ENCODE data around the gene IL22RA1.

Gene IL22RA1

GRCh38 chr1:24096739-24097103 lies 46.2 kb downstream of the IL22RA1 start:
- Histone ChIP-seq H3K9me3 (ENCODE audit: control insufficient read depth, insufficient read depth, low read length) (no peaks in the 10 kb centered on the region), H3K27me3 (ENCODE audit: control insufficient read depth, insufficient read depth, low read length) (no peaks in the 10 kb centered on the region), H3K36me3 (ENCODE audit: control insufficient read depth, insufficient read depth, low read length) (no peaks in the 10 kb centered on the region), H3K4me3 (ENCODE audit: low read length) (no peak overlapping the region), H3K27ac (ENCODE audit: low read length) (no peak overlapping the region), H3K4me1 (ENCODE audit: control insufficient read depth, insufficient read depth, low read length) (no peaks in the 10 kb centered on the region; the same call in 1 of the 2 replicates)
- no peak for DNase-seq (ENCODE audit: low read depth, low spot score)
- WGBS (ENCODE audit: insufficient coverage, insufficient read length), result no CpG with 5 or more reads among the region's 5 CpGs

- no peak for DNase-seq (ENCODE audit: low read depth, low spot score)
- no peaks in the 10 kb centered on the region; the same call in 1 of the 2 replicates for H3K4me1 ChIP-seq (ENCODE audit: control insufficient read depth, insufficient read depth, low read length)
- H3K4me3 ChIP-seq (ENCODE audit: low read length), result no peak overlapping the region
- no CpG with 5 or more reads among the region's 8 CpGs for WGBS (ENCODE audit: insufficient coverage, insufficient read length)
- no peak overlapping the region for H3K27ac ChIP-seq (ENCODE audit: low read length)
- H3K27me3 ChIP-seq (ENCODE audit: control insufficient read depth, insufficient read depth, low read length), result no peaks in the 10 kb centered on the region
- no peaks in the 10 kb centered on the region for H3K36me3 ChIP-seq (ENCODE audit: control insufficient read depth, insufficient read depth, low read length)
- no peaks in the 10 kb centered on the region for H3K9me3 ChIP-seq (ENCODE audit: control insufficient read depth, insufficient read depth, low read length)
Observed at GRCh38 chr1:24096009-24096738, 46.8 kb downstream of the IL22RA1 start.

GRCh38 chr1:24095140-24095859 lies 47.6 kb downstream of the IL22RA1 start:
- Histone ChIP-seq H3K27me3 (ENCODE audit: control insufficient read depth, insufficient read depth, low read length) (no peaks in the 10 kb centered on the region), H3K4me1 (ENCODE audit: control insufficient read depth, insufficient read depth, low read length) (no peaks in the 10 kb centered on the region; the same call in 1 of the 2 replicates), H3K4me3 (ENCODE audit: low read length) (no peak overlapping the region), H3K27ac (ENCODE audit: low read length) (no peak overlapping the region), H3K36me3 (ENCODE audit: control insufficient read depth, insufficient read depth, low read length) (no peaks in the 10 kb centered on the region), H3K9me3 (ENCODE audit: control insufficient read depth, insufficient read depth, low read length) (no peaks in the 10 kb centered on the region)
- WGBS (ENCODE audit: insufficient coverage, insufficient read length), result no CpG with 5 or more reads among the region's 14 CpGs
- DNase-seq (ENCODE audit: low read depth, low spot score), result no peak

GRCh38 chr1:24094554-24094953 lies 48.4 kb downstream of the IL22RA1 start:
- no peaks in the 10 kb centered on the region; the same call in 1 of the 2 replicates for H3K4me1 ChIP-seq (ENCODE audit: control insufficient read depth, insufficient read depth, low read length)
- DNase-seq (ENCODE audit: low read depth, low spot score), result no peak
- no peaks in the 10 kb centered on the region for H3K9me3 ChIP-seq (ENCODE audit: control insufficient read depth, insufficient read depth, low read length)
- H3K4me3 ChIP-seq (ENCODE audit: low read length), result no peak overlapping the region
- no peaks in the 10 kb centered on the region for H3K27me3 ChIP-seq (ENCODE audit: control insufficient read depth, insufficient read depth, low read length)
- H3K36me3 ChIP-seq (ENCODE audit: control insufficient read depth, insufficient read depth, low read length), result no peaks in the 10 kb centered on the region; the same call in 1 of the 2 replicates
- H3K27ac ChIP-seq (ENCODE audit: low read length), result no peak overlapping the region
- no CpG with 5 or more reads among the region's 5 CpGs for WGBS (ENCODE audit: insufficient coverage, insufficient read length)

- H3K27ac ChIP-seq (ENCODE audit: low read length), result no peak overlapping the region
- H3K27me3 ChIP-seq (ENCODE audit: control insufficient read depth, insufficient read depth, low read length), result no peaks in the 10 kb centered on the region
- no CpG with 5 or more reads among the region's 9 CpGs for WGBS (ENCODE audit: insufficient coverage, insufficient read length)
- peaks cover 2% of the 10 kb centered on the region; the same call in 1 of the 2 replicates for H3K4me1 ChIP-seq (ENCODE audit: control insufficient read depth, insufficient read depth, low read length)
- DNase-seq (ENCODE audit: low read depth, low spot score), result no peak
- no peak overlapping the region for H3K4me3 ChIP-seq (ENCODE audit: low read length)
- no peaks in the 10 kb centered on the region for H3K9me3 ChIP-seq (ENCODE audit: control insufficient read depth, insufficient read depth, low read length)
- H3K36me3 ChIP-seq (ENCODE audit: control insufficient read depth, insufficient read depth, low read length), result no peaks in the 10 kb centered on the region; the same call in 1 of the 2 replicates
Observed at GRCh38 chr1:24093732-24094131, 49.2 kb downstream of the IL22RA1 start.

GRCh38 chr1:24092979-24093378 lies 50.0 kb downstream of the IL22RA1 start:
- Histone ChIP-seq H3K27me3 (ENCODE audit: control insufficient read depth, insufficient read depth, low read length) (no peaks in the 10 kb centered on the region), H3K27ac (ENCODE audit: low read length) (no peak overlapping the region), H3K4me3 (ENCODE audit: low read length) (no peak overlapping the region), H3K36me3 (ENCODE audit: control insufficient read depth, insufficient read depth, low read length) (no peaks in the 10 kb centered on the region; the same call in 1 of the 2 replicates), H3K4me1 (ENCODE audit: control insufficient read depth, insufficient read depth, low read length) (peaks cover 2% of the 10 kb centered on the region; the same call in 1 of the 2 replicates), H3K9me3 (ENCODE audit: control insufficient read depth, insufficient read depth, low read length) (no peaks in the 10 kb centered on the region)
- WGBS (ENCODE audit: insufficient coverage, insufficient read length), result no CpG with 5 or more reads among the region's 9 CpGs
- no peak for DNase-seq (ENCODE audit: low read depth, low spot score)

GRCh38 chr1:24091971-24092482 lies 50.9 kb downstream of the IL22RA1 start:
- Histone ChIP-seq H3K27ac (ENCODE audit: low read length) (no peak overlapping the region), H3K4me1 (ENCODE audit: control insufficient read depth, insufficient read depth, low read length) (peaks cover 2% of the 10 kb centered on the region; the same call in 1 of the 2 replicates)
- no CpG with 5 or more reads among the region's 13 CpGs for WGBS (ENCODE audit: insufficient coverage, insufficient read length)

GRCh38 chr1:24090736-24091135 lies 52.2 kb downstream of the IL22RA1 start:
- WGBS (ENCODE audit: insufficient coverage, insufficient read length), result no CpG with 5 or more reads among the region's 11 CpGs
- Histone ChIP-seq H3K4me3 (ENCODE audit: low read length) (no peak overlapping the region), H3K9me3 (ENCODE audit: control insufficient read depth, insufficient read depth, low read length) (no peaks in the 10 kb centered on the region), H3K27me3 (ENCODE audit: control insufficient read depth, insufficient read depth, low read length) (no peaks in the 10 kb centered on the region), H3K4me1 (ENCODE audit: control insufficient read depth, insufficient read depth, low read length) (peaks cover 2% of the 10 kb centered on the region; the same call in 1 of the 2 replicates), H3K36me3 (ENCODE audit: control insufficient read depth, insufficient read depth, low read length) (no peaks in the 10 kb centered on the region; the same call in 1 of the 2 replicates), H3K27ac (ENCODE audit: low read length) (no peak overlapping the region)
- DNase-seq (ENCODE audit: low read depth, low spot score), result no peak

More at GRCh38 chr1:24091971-24092482, 50.9 kb downstream of the IL22RA1 start:
- DNase-seq (ENCODE audit: low read depth, low spot score), result no peak
- H3K9me3 ChIP-seq (ENCODE audit: control insufficient read depth, insufficient read depth, low read length), result no peaks in the 10 kb centered on the region
- no peaks in the 10 kb centered on the region; the same call in 1 of the 2 replicates for H3K36me3 ChIP-seq (ENCODE audit: control insufficient read depth, insufficient read depth, low read length)
- no peak overlapping the region for H3K4me3 ChIP-seq (ENCODE audit: low read length)
- no peaks in the 10 kb centered on the region for H3K27me3 ChIP-seq (ENCODE audit: control insufficient read depth, insufficient read depth, low read length)

GRCh38 chr1:24089743-24090555 lies 53.0 kb downstream of the IL22RA1 start:
- H3K4me3 ChIP-seq (ENCODE audit: low read length), result no peak overlapping the region
- no peaks in the 10 kb centered on the region; the same call in 1 of the 2 replicates for H3K36me3 ChIP-seq (ENCODE audit: control insufficient read depth, insufficient read depth, low read length)
- no peaks in the 10 kb centered on the region for H3K27me3 ChIP-seq (ENCODE audit: control insufficient read depth, insufficient read depth, low read length)
- no peaks in the 10 kb centered on the region for H3K9me3 ChIP-seq (ENCODE audit: control insufficient read depth, insufficient read depth, low read length)
- no peak overlapping the region for H3K27ac ChIP-seq (ENCODE audit: low read length)
- no peak for DNase-seq (ENCODE audit: low read depth, low spot score)
- no CpG with 5 or more reads among the region's 14 CpGs for WGBS (ENCODE audit: insufficient coverage, insufficient read length)
- H3K4me1 ChIP-seq (ENCODE audit: control insufficient read depth, insufficient read depth, low read length), result peaks cover 2% of the 10 kb centered on the region; the same call in 1 of the 2 replicates

Data from iPS DF 6.9 (cell line).